DND-41 (cell line): ENCODE measurements around the gene LPCAT1.

ENCODE experiments used
- ATAC-seq: fragments of 200-7000 bp; cut with Tn5 transposase; 3 replicates; pipeline ENCODE4 v1.9.1; 2021; ENCODE audit warnings: low read depth; ENCODE audit not compliant: insufficient read depth
- DNase-seq: peaks from one replicate; pipeline ENCODE4 v3.0.0-alpha.2; 2020
- H2AFZ ChIP-seq: 2 replicates; pipeline ENCODE4 v1.6.0; 2012; ENCODE audit warnings: low read depth, low read length
- H3K27ac ChIP-seq: 2 replicates; pipeline ENCODE4 v1.5.1; 2012; ENCODE audit warnings: low read length, inconsistent platforms
- H3K27me3 ChIP-seq: fragments of 200-600 bp; sonication (generic); 2 replicates; pipeline ENCODE4 v1.6.0; 2012; ENCODE audit warnings: low read length, mild to moderate bottlenecking, inconsistent platforms; ENCODE audit not compliant: insufficient read depth, poor library complexity
- H3K36me3 ChIP-seq: 2 replicates; pipeline ENCODE4 v1.5.1; 2012; ENCODE audit warnings: low read length, inconsistent platforms; ENCODE audit not compliant: insufficient read depth
- H3K4me1 ChIP-seq: 2 replicates; pipeline ENCODE4 v1.5.1; 2012; ENCODE audit warnings: mild to moderate bottlenecking, low read length; ENCODE audit not compliant: insufficient read depth
- H3K4me2 ChIP-seq: 2 replicates; pipeline ENCODE4 v1.6.0; 2012; ENCODE audit warnings: mild to moderate bottlenecking, moderate library complexity, low read length, inconsistent platforms; ENCODE audit not compliant: insufficient read depth
- H3K4me3 ChIP-seq, 2 experiments: fragments of 200-600 bp in 1 of 2; shearing (Covaris generic) in 1 of 2; 2 replicates each; pipeline ENCODE4 v1.5.1; 2012 to 2016; ENCODE audit warnings: inconsistent platforms in 2 of 2, low read length in 2 of 2, mild to moderate bottlenecking in 2 of 2, low read depth in 1 of 2, moderate library complexity in 1 of 2
- H3K79me2 ChIP-seq: 2 replicates; pipeline ENCODE4 v1.6.0; 2012; ENCODE audit warnings: low read length, inconsistent platforms; ENCODE audit not compliant: insufficient read depth
- H3K9ac ChIP-seq: 2 replicates; pipeline ENCODE4 v1.6.0; 2012; ENCODE audit warnings: low read depth, mild to moderate bottlenecking, inconsistent platforms, low read length, moderate library complexity
- H3K9me3 ChIP-seq: 2 replicates; pipeline ENCODE4 v1.5.1; 2012; ENCODE audit warnings: low read length, moderate library complexity, mild to moderate bottlenecking, inconsistent platforms; ENCODE audit not compliant: insufficient read depth, severe bottlenecking
- H4K20me1 ChIP-seq: 2 replicates; pipeline ENCODE4 v1.6.0; 2012; ENCODE audit warnings: low read length; ENCODE audit not compliant: insufficient read depth
- CTCF ChIP-seq: IDR thresholded peaks from 2 replicates; pipeline ENCODE4 v1.5.1; 2012; ENCODE audit warnings: borderline replicate concordance, low read length, moderate library complexity, mild to moderate bottlenecking; ENCODE audit not compliant: poor library complexity, severe bottlenecking; ENCODE audit errors: extremely low read depth
- EZH2 ChIP-seq: IDR thresholded peaks from 3 replicates; pipeline ENCODE4 v1.6.1; 2012; ENCODE audit warnings: borderline replicate concordance, low read depth, mild to moderate bottlenecking, moderate library complexity, low read length, inconsistent platforms; ENCODE audit not compliant: severe bottlenecking

LPCAT1 gene

GRCh38 chr5:1414311-1415058 lies 109.3 kb downstream of the LPCAT1 start:
- ATAC-seq (no peak), DNase-seq (no peak)
- Histone ChIP-seq H3K9ac (no peak overlapping the region), H3K36me3 (no peaks in the 10 kb centered on the region), H4K20me1 (peaks cover 5% of the 10 kb centered on the region; the same call in 1 of the 2 replicates), H3K9me3 (no peaks in the 10 kb centered on the region), H3K4me3 (no peak overlapping the region), H3K27ac (no peak overlapping the region), H3K79me2 (no peaks in the 10 kb centered on the region), H2AFZ (no peak overlapping the region), H3K4me2 (no peak overlapping the region), H3K4me1 (no peaks in the 10 kb centered on the region), H3K27me3 (no peaks in the 10 kb centered on the region)
- TF ChIP-seq EZH2 (no peak), CTCF (no peak)

GRCh38 chr5:1413611-1414241 lies 110.0 kb downstream of the LPCAT1 start:
- Histone ChIP-seq H3K4me1 (no peaks in the 10 kb centered on the region), H3K4me3 (no peak overlapping the region), H2AFZ (no peak overlapping the region), H3K36me3 (no peaks in the 10 kb centered on the region), H3K9me3 (no peaks in the 10 kb centered on the region), H3K27me3 (no peaks in the 10 kb centered on the region), H4K20me1 (peaks cover 6% of the 10 kb centered on the region; the same call in 1 of the 2 replicates), H3K27ac (no peak overlapping the region), H3K4me2 (no peak overlapping the region), H3K79me2 (no peaks in the 10 kb centered on the region), H3K9ac (no peak overlapping the region)
- no peak for DNase-seq
- TF ChIP-seq EZH2 (no peak), CTCF (no peak)
- ATAC-seq: no peak

DNA sequence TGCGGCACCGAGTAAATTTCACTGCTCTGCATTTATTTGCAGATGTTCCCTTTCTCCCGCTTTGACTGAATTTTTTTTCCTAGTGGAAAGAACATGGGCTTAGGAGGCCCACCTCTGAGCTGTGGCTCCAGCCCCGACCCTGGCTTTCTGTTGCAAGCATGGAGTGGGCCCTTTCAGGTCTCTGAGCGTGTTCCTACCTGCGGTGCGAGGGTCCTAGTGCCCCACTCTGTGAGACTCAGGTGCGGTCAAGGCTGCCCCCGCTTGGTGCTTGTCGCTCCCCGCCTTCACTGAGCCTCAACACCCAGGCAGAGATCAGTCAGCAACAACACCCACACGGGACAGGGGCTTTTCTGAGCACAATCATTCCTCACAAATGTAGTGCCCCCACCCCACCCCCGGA lies 110.5 kb downstream of the LPCAT1 start:
- ATAC-seq: no peak
- H3K9me3 ChIP-seq: no peaks in the 10 kb centered on the region

More for the DNA sequence above, 110.5 kb downstream of the LPCAT1 start:
- Histone ChIP-seq H3K27ac (no peak overlapping the region), H3K27me3 (no peaks in the 10 kb centered on the region), H3K4me3 (no peak overlapping the region), H3K4me2 (no peak overlapping the region), H3K9ac (no peak overlapping the region), H4K20me1 (peaks cover 6% of the 10 kb centered on the region; the same call in 1 of the 2 replicates), H3K36me3 (no peaks in the 10 kb centered on the region), H3K79me2 (no peaks in the 10 kb centered on the region), H3K4me1 (no peaks in the 10 kb centered on the region), H2AFZ (no peak overlapping the region)
- no peak for DNase-seq
- TF ChIP-seq EZH2 (no peak), CTCF (no peak)
